ENCODE measurements around the gene NEDD4L.

The NEDD4L gene

GRCh38 chr18:58389745-58390144 lies 345.7 kb downstream of the NEDD4L start:
- in situ Hi-C loops (cut with MboI; ENCODE audit: low sequenced_read_pairs): no loop called here

GRCh38 chr18:58390399-58390798 lies 346.4 kb downstream of the NEDD4L start:
- in situ Hi-C loops (cut with MboI; ENCODE audit: low sequenced_read_pairs): no loop called here

- in situ Hi-C loops (cut with MboI; ENCODE audit: low sequenced_read_pairs): no loop called here
Observed at GRCh38 chr18:58391231-58391825, 347.3 kb downstream of the NEDD4L start.

- in situ Hi-C loops (cut with MboI; ENCODE audit: low sequenced_read_pairs): no loop called here
Observed at GRCh38 chr18:58391932-58392323, 347.9 kb downstream of the NEDD4L start.

GRCh38 chr18:58392324-58393000 lies 348.4 kb downstream of the NEDD4L start:
- in situ Hi-C loops (cut with MboI; ENCODE audit: low sequenced_read_pairs): no loop called here

GRCh38 chr18:58393295-58393694 lies 349.3 kb downstream of the NEDD4L start:
- in situ Hi-C loops (cut with MboI; ENCODE audit: low sequenced_read_pairs): no loop called here

GRCh38 chr18:58394046-58394445 lies 350.0 kb downstream of the NEDD4L start:
- in situ Hi-C loops (cut with MboI; ENCODE audit: low sequenced_read_pairs): no loop called here

- in situ Hi-C loops (cut with MboI; ENCODE audit: low sequenced_read_pairs): no loop called here
Observed at GRCh38 chr18:58394602-58395425, 350.8 kb downstream of the NEDD4L start.

GRCh38 chr18:58396144-58396543 lies 352.1 kb downstream of the NEDD4L start:
- in situ Hi-C loops (cut with MboI; ENCODE audit: low sequenced_read_pairs): no loop called here

GRCh38 chr18:58396966-58397365 lies 352.9 kb downstream of the NEDD4L start:
- in situ Hi-C loops (cut with MboI; ENCODE audit: low sequenced_read_pairs): no loop called here

- in situ Hi-C loops (cut with MboI; ENCODE audit: low sequenced_read_pairs): no loop called here
Observed at GRCh38 chr18:58397385-58398132, 353.5 kb downstream of the NEDD4L start.

GRCh38 chr18:58398648-58399398 lies 354.8 kb downstream of the NEDD4L start:
- in situ Hi-C loops (cut with MboI; ENCODE audit: low sequenced_read_pairs): no loop called here

- in situ Hi-C loops (cut with MboI; ENCODE audit: low sequenced_read_pairs): no loop called here
Observed at GRCh38 chr18:58400331-58400870, 356.4 kb downstream of the NEDD4L start.

GRCh38 chr18:58401191-58401590 lies 357.2 kb downstream of the NEDD4L start:
- in situ Hi-C loops (cut with MboI; ENCODE audit: low sequenced_read_pairs): no loop called here

- in situ Hi-C loops (cut with MboI; ENCODE audit: low sequenced_read_pairs): no loop called here
Observed at GRCh38 chr18:58402247-58402646, 358.2 kb downstream of the NEDD4L start.

GRCh38 chr18:58402951-58403702 lies 359.1 kb downstream of the NEDD4L start:
- in situ Hi-C loops (cut with MboI; ENCODE audit: low sequenced_read_pairs): no loop called here

GRCh38 chr18:58403799-58404455 lies 359.9 kb downstream of the NEDD4L start:
- in situ Hi-C loops (cut with MboI; ENCODE audit: low sequenced_read_pairs): no loop called here

GRCh38 chr18:58405107-58405898 lies 361.3 kb downstream of the NEDD4L start:
- in situ Hi-C loops (cut with MboI; ENCODE audit: low sequenced_read_pairs): no loop called here

Measured in HL-60/S4 (cell line).